IMR-90 (cell line): ENCODE measurements around the gene TMED3. TPM values are rescaled to one million over a fixed set of nuclear protein-coding genes. Genes with fewer than 3 reads are reported as not detected.

ENCODE experiments used
- ATAC-seq: fragments of 200-7000 bp; cut with Tn5 transposase; 2 replicates; pipeline ENCODE4 v1.9.1; 2020; ENCODE audit warnings: low read depth, mild to moderate bottlenecking, moderate library complexity
- BruUV-seq: library from RNA; stranded (reverse); fragments of 400-500 nt; replicated peaks from 2 replicates; lab custom pipeline; 2021; lab: Mats Ljungman, UMichigan
- CTCF ChIA-PET: fragments of 300-600 bp; formaldehyde crosslinking; extraction: SDS; loops from one replicate; lab custom pipeline; 2021; ENCODE audit warnings: antibody characterized with exemption; lab: Yijun Ruan, JAX
- POLR2A ChIA-PET: fragments of 300-600 bp; sonication (Branson Sonifier 250); formaldehyde crosslinking; loops from one replicate; lab custom pipeline; 2022; ENCODE audit warnings: antibody characterized with exemption; ENCODE audit not compliant: unreplicated experiment; lab: Charles Lee
- DNase-seq: peaks from one replicate; pipeline ENCODE4 v3.0.0; 2013
- H2AFZ ChIP-seq: replicated peaks from 2 replicates; pipeline ENCODE3; 2013; ENCODE audit warnings: low read length, mild to moderate bottlenecking; ENCODE audit not compliant: poor library complexity
- H2AK5ac ChIP-seq: 2 replicates; pipeline ENCODE4 v1.6.1; 2013; ENCODE audit warnings: low read depth, low read length, inconsistent platforms
- H2AK9ac ChIP-seq: replicated peaks from 2 replicates; pipeline ENCODE3; 2013; ENCODE audit warnings: mild to moderate bottlenecking, low read depth, low read length, moderate library complexity; ENCODE audit not compliant: poor library complexity
- H2BK120ac ChIP-seq: 2 replicates; pipeline ENCODE4 v1.6.1; 2013; ENCODE audit warnings: low read depth, low read length, inconsistent platforms
- H2BK15ac ChIP-seq: 3 replicates; pipeline ENCODE4 v1.6.1; 2013; ENCODE audit warnings: low read depth, low read length, inconsistent platforms
- H2BK20ac ChIP-seq: 2 replicates; pipeline ENCODE4 v1.6.1; 2013; ENCODE audit warnings: low read depth, mild to moderate bottlenecking, inconsistent platforms, low read length, moderate library complexity
- H2BK5ac ChIP-seq: 2 replicates; pipeline ENCODE4 v1.6.1; 2013; ENCODE audit warnings: mild to moderate bottlenecking, low read depth, low read length, inconsistent platforms; ENCODE audit not compliant: poor library complexity, severe bottlenecking
- H3K14ac ChIP-seq: replicated peaks from 2 replicates; pipeline ENCODE4 v1.6.1; 2013; ENCODE audit warnings: low read depth, low read length, inconsistent platforms
- H3K18ac ChIP-seq: 2 replicates; pipeline ENCODE4 v1.6.1; 2013; ENCODE audit warnings: low read depth, low read length, control low read depth
- H3K23ac ChIP-seq: 2 replicates; pipeline ENCODE4 v1.6.1; 2013; ENCODE audit warnings: low read depth, low read length, inconsistent platforms
- H3K27ac ChIP-seq: 2 replicates; pipeline ENCODE4 v1.5.1; 2013; ENCODE audit warnings: mild to moderate bottlenecking, control low read depth, low read length; ENCODE audit not compliant: insufficient read depth
- H3K27me3 ChIP-seq: 2 replicates; pipeline ENCODE4 v1.6.1; 2013; ENCODE audit warnings: low read length; ENCODE audit not compliant: control insufficient read depth, insufficient read depth
- H3K36me3 ChIP-seq: 2 replicates; pipeline ENCODE4 v1.6.1; 2013; ENCODE audit warnings: low read length, mixed read lengths; ENCODE audit not compliant: control insufficient read depth, insufficient read depth
- H3K4ac ChIP-seq: 2 replicates; pipeline ENCODE4 v1.6.1; 2013; ENCODE audit warnings: low read depth, low read length, inconsistent platforms
- H3K4me1 ChIP-seq: 2 replicates; pipeline ENCODE4 v1.6.1; 2013; ENCODE audit warnings: low read length, mixed read lengths; ENCODE audit not compliant: control insufficient read depth, insufficient read depth
- H3K4me2 ChIP-seq: 2 replicates; pipeline ENCODE4 v1.6.1; 2013; ENCODE audit warnings: low read depth, mild to moderate bottlenecking, control low read depth, low read length, moderate library complexity
- H3K4me3 ChIP-seq: 2 replicates; pipeline ENCODE4 v1.5.1; 2013; ENCODE audit warnings: low read depth, mild to moderate bottlenecking, control low read depth, low read length, moderate library complexity; ENCODE audit not compliant: insufficient read depth
- H3K56ac ChIP-seq: 2 replicates; pipeline ENCODE4 v1.6.1; 2013; ENCODE audit warnings: low read length, inconsistent platforms; ENCODE audit not compliant: insufficient read depth; ENCODE audit errors: extremely low read depth
- H3K79me1 ChIP-seq, 2 experiments: 2 replicates each; pipeline ENCODE4 v1.6.1; 2013; ENCODE audit warnings: low read length in 2 of 2, inconsistent platforms in 1 of 2, low read depth in 1 of 2
- H3K9ac ChIP-seq: 2 replicates; pipeline ENCODE4 v1.6.1; 2013; ENCODE audit warnings: low read depth, low read length, control low read depth
- H3K9me1 ChIP-seq: 2 replicates; pipeline ENCODE4 v1.6.1; 2013; ENCODE audit warnings: low read length, inconsistent platforms; ENCODE audit not compliant: insufficient read depth
- H3K9me3 ChIP-seq: 2 replicates; pipeline ENCODE4 v1.6.1; 2013; ENCODE audit warnings: low read length; ENCODE audit not compliant: control insufficient read depth, insufficient read depth
- H4K20me1 ChIP-seq: 2 replicates; pipeline ENCODE4 v1.6.1; 2013; ENCODE audit warnings: low read length, inconsistent platforms; ENCODE audit not compliant: insufficient read depth
- H4K5ac ChIP-seq: 2 replicates; pipeline ENCODE4 v1.6.1; 2013; ENCODE audit warnings: mild to moderate bottlenecking, low read depth, low read length, control low read depth
- H4K8ac ChIP-seq, 2 experiments: 2 replicates each; pipeline ENCODE4 v1.6.1; 2013; ENCODE audit warnings: low read depth in 2 of 2, low read length in 2 of 2, control low read depth in 1 of 2, inconsistent platforms in 1 of 2
- H4K91ac ChIP-seq: 2 replicates; pipeline ENCODE4 v1.6.1; 2013; ENCODE audit warnings: low read depth, low read length, inconsistent platforms; ENCODE audit not compliant: insufficient read depth
- NFE2L2 ChIP-seq: fragments of 150-350 bp; IDR thresholded peaks from 2 replicates; pipeline ENCODE4 v1.6.1; 2016; ENCODE audit warnings: low read depth, mild to moderate bottlenecking, low read length
- RCOR1 ChIP-seq: IDR thresholded peaks from 2 replicates; pipeline ENCODE4 v1.6.1; 2012; ENCODE audit warnings: mild to moderate bottlenecking, low read length, improper control_type of control experiment; ENCODE audit not compliant: insufficient replicate concordance
- WGBS, 2 experiments: methylation state at CpG; one replicate each; pipeline versions ENCODE4 v1.1.5 to v1.1.7; 2013; ENCODE audit warnings: missing lambda C conversion rate in 2 of 2; ENCODE audit not compliant: insufficient read length in 1 of 2; ENCODE audit errors: extremely low coverage in 2 of 2; 5-methylcytosine and 5-hydroxymethylcytosine counted together
- dilution Hi-C: fragments of 300-500 bp; cut with HindIII; formaldehyde crosslinking; loops from one replicate; pipeline ENCODE4 v1.14.3; 2018; ENCODE audit warnings: low sequenced_read_pairs; ENCODE audit not compliant: unreplicated experiment
- in situ Hi-C: fragments of 300-500 bp; cut with MboI; formaldehyde crosslinking; loops from 3 replicates; pipeline ENCODE4 v1.14.3; 2019; ENCODE audit warnings: low sequenced_read_pairs, inconsistent platforms, mixed read lengths
- intact Hi-C: fragments of 100-400 bp; cut with micrococcal nuclease; formaldehyde crosslinking; loops from 2 replicates; pipeline ENCODE4 v1.10.0; 2022
- polyA plus RNA-seq, 3 experiments: library from polyadenylated mRNA; depleted of rRNA; stranded (reverse); fragments of >200 nt; gene quantifications; 2 replicates each; pipeline ENCODE4 v1.2.3, GENCODE V29; 2012; ENCODE audit warnings: low replicate concordance in 1 of 3
- total RNA-seq: library from RNA; depleted of rRNA; stranded (reverse); fragments of >200 nt; gene quantifications from 2 replicates; pipeline ENCODE4 v1.2.3, GENCODE V29; 2012
- TF ChIP-seq, protein P1 (sequence below): conservative IDR thresholded peaks from 2 replicates; pipeline ENCODE4 v1.5.1; 2012; ENCODE audit warnings: mild to moderate bottlenecking, low read depth, low read length, improper control_type of control experiment

The TMED3 gene
- total and polyA plus RNA-seq, 2 of the 4 experiments (the other 2 are of a cell fraction): 170 to 237 TPM

DNA sequence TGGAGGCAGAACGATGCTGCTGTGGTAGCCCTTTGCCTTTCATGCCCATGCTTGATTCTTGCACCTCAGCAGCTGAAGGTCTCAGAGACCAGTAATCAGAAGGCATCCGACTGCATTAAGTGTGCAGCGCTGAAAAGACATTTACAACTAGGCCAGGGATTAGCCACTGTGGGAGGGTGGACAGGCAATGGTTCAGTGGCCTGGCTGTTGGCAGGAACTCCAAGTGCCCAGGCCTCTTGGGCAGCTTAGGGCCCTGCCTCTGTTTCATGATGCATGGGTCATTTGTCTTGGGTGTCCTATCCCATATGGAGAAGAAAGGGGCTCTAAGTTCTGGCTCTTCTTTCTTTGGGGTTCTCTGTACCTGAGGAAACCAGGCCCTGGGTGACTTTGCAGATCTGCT is 11.4 kb downstream of the TMED3 start:
- H3K4me2 ChIP-seq: no peak overlapping the region
- no peaks in the 10 kb centered on the region for H3K9me3 ChIP-seq
- no peak overlapping the region for H2AK9ac ChIP-seq
- dilution Hi-C loops: no loop called here
- H4K5ac ChIP-seq: no peak overlapping the region
- DNase-seq (no peak), ATAC-seq (no peak)
- no peak overlapping the region for H4K8ac ChIP-seq
- H3K9me1 ChIP-seq: peaks cover 13% of the 10 kb centered on the region
- no peak overlapping the region for H2BK20ac ChIP-seq
- in situ Hi-C loops: no loop called here
- no peak overlapping the region for H3K14ac ChIP-seq
- H3K36me3 ChIP-seq: peaks cover 57% of the 10 kb centered on the region
- no peak overlapping the region for H3K4ac ChIP-seq
- H3K18ac ChIP-seq: no peak overlapping the region
- H3K4me3 ChIP-seq: no peak overlapping the region
- ChIA-PET CTCF (no interaction called here), POLR2A (no interaction called here)
- BruUV-seq: TSS peak; percentile 44
- no peak overlapping the region for H2BK120ac ChIP-seq
- no peak overlapping the region for H2BK15ac ChIP-seq
- no peak overlapping the region for H3K23ac ChIP-seq
- H2AFZ ChIP-seq: no peak overlapping the region
- intact Hi-C loops: no loop called here
- no peak overlapping the region for H3K56ac ChIP-seq
- H3K27ac ChIP-seq: no peak overlapping the region
- no peak for TF ChIP-seq RCOR1
- TF ChIP-seq, protein P1, sequence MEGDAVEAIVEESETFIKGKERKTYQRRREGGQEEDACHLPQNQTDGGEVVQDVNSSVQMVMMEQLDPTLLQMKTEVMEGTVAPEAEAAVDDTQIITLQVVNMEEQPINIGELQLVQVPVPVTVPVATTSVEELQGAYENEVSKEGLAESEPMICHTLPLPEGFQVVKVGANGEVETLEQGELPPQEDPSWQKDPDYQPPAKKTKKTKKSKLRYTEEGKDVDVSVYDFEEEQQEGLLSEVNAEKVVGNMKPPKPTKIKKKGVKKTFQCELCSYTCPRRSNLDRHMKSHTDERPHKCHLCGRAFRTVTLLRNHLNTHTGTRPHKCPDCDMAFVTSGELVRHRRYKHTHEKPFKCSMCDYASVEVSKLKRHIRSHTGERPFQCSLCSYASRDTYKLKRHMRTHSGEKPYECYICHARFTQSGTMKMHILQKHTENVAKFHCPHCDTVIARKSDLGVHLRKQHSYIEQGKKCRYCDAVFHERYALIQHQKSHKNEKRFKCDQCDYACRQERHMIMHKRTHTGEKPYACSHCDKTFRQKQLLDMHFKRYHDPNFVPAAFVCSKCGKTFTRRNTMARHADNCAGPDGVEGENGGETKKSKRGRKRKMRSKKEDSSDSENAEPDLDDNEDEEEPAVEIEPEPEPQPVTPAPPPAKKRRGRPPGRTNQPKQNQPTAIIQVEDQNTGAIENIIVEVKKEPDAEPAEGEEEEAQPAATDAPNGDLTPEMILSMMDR: no peak
- TF ChIP-seq NFE2L2: no peak
- H4K20me1 ChIP-seq: peaks cover 36% of the 10 kb centered on the region
- H3K27me3 ChIP-seq: no peaks in the 10 kb centered on the region
- H3K4me1 ChIP-seq: no peaks in the 10 kb centered on the region
- 100% methylated on average over 1 of the region's 3 CpGs; no CpG with 5 or more reads in 1 of the 2 experiments for WGBS, 2 experiments
- H3K79me1 ChIP-seq: peaks cover 39 to 52% of the 10 kb centered on the region in 2 experiments
- H3K9ac ChIP-seq: no peak overlapping the region
- H2AK5ac ChIP-seq: no peak overlapping the region
- no peak overlapping the region for H4K91ac ChIP-seq
- no peak overlapping the region for H2BK5ac ChIP-seq
